NCI-H1694 (cell line): Measurements from ENCODE around the gene PSMB8.

Source experiments
- DNase-seq: peaks from one replicate; lab custom pipeline; 2025; lab: John Stamatoyannopoulos, UW

PSMB8 gene

DNA sequence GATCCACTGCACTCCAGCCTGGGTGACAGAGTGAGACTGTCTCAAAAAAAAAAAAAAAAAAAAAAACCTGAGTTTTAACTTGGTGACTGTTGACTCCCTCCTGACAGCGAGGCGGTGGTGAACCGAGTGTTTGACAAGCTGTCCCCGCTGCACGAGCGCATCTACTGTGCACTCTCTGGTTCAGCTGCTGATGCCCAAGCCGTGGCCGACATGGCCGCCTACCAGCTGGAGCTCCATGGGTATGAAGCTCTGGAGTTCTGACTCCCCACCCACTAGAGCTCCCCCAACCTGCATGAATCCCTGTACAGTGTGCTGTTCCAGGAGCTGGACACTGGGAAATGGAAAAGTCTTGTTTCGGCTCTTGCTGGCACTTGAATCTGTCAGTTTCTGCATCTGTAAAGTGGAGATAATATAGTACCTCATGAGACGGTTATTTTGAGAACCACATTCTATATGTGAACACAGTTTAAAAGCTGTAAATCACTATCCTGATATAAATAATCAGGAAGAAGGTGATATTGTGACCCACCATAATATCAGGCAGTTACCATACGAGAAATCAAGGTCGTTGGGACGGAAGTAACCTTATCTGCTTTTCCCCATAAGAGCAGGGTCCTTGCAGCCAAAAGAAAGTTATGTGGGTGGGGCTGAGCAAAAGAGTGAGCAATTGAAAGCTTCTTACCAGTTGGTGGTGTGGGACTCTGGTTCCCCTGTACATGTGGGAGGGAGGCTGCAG, 13.5 kb upstream of the PSMB8 start:
- DNase-seq = no peak

GRCh38 chr6:32855467-32856174, 11.8 kb upstream of the PSMB8 start:
- DNase-seq = no peak

DNA sequence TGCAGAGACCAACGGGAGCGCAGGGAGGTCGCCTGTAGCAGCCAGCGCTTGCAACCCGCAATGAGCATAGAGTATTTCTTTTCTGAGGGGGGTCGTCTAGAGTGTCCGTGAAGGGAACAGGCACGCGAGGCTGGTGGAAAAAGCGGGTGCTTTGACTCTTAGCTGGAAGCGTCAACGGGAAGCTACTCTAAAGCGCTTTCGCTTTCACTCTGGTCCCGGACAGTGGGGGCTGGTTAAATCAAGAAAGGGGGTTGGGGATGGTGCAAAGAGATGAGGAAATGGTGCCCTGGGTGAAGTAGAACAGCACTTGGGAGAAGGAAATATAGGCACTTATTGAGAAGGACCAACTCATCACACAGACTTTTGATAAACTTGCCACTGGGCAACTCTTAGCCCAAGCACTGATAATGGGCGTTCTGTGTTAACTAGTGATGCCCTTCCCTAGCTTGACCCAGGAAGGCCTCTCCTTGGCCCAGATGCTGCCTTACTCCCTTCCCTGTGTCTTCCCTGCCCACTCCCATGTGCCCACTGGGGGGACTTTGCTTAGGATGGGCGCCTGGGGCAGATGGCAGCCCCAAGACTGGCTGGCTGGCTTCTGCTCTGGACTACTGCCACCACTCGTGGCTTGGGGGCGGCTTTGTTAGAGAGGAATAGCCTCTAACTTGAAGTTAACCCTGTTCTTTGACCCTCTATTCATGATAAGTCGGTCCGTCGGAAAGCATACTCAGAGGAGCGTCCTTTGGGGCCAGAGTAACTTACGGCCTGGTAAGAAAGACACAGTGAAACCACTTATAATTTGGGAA, 10.7 kb upstream of the PSMB8 start:
- no peak for DNase-seq

DNA sequence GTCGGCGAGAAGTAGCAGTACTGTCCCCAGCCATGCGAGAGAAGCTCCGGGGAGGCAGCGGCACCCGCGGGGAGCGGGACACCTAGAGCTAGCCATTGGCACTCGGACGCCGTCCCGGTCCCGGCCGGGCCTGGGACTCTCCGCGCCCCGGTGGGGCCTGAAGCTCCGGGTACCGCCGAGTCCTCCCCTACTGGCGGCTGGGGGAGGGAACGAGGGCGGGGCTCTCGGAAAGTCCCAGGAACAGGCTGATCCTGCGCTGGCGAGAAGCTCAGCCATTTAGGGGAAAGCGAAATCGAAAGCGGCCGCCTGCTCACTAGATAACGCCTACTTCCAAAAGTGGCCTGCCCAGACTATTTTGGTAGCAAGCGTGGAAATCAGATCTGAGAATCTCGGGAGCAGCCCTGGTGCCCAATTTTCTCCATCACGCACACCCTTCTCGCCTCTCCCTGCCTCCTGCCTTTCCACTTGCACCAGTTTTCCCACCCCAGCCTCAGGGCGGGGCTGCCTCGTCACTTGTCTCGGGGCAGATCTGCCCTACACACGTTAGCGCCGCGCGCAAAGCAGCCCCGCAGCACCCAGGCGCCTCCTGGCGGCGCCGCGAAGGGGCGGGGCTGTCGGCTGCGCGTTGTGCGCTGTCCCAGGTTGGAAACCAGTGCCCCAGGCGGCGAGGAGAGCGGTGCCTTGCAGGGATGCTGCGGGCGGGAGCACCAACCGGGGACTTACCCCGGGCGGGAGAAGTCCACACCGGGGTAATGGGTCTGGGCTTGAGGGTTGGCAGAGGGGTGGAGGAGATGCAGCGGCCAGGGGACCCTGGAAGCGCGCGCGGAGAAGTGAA, 9.9 kb upstream of the PSMB8 start, which contains the start of the genes PSMB9 and TAP1:
Gene PSMB9 (plus strand): TSS at position 652 of the 835 bp plus-strand sequence. CDS start 38 bp downstream, at position 690.
Gene TAP1 (minus strand): TSS at position 164 of the 835 bp plus-strand sequence. CDS start 68 bp downstream, at position 96.
- peak; percentile 53 for DNase-seq

DNA sequence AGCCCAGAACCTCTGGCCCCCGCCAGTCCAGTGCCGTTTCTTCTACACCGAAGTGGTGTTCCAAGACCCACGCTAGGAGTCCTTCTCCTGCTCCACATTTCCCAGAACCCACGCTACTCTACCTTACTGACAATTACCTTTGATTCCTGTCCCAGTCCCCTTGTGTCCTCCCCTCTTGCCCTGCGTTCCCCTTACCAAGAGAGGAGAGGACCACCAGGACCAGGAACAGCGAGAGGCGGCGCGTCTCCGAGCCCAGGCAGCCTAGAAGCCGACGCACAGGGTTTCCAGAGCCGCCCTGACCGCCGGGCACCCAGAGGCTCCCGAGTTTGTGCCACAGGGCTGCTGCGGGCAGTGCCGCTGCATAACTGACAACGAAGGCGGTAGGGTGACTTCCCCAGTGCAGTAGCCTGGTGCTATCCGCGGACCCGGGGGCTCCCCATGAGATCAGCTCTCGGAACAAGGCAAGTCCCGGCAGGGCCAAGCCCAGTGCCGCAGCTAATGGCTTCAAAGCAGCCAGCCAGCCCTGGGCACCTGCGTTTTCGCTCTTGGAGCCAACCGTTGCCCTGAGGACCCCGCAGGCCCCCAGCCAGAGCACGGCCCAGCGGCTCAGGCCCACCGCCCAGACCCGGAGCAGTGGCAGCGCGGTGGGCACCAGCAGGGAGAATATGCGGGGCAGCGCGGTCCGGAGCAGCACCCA, 9.1 kb upstream of the PSMB8 start:
- DNase-seq = no peak

DNA sequence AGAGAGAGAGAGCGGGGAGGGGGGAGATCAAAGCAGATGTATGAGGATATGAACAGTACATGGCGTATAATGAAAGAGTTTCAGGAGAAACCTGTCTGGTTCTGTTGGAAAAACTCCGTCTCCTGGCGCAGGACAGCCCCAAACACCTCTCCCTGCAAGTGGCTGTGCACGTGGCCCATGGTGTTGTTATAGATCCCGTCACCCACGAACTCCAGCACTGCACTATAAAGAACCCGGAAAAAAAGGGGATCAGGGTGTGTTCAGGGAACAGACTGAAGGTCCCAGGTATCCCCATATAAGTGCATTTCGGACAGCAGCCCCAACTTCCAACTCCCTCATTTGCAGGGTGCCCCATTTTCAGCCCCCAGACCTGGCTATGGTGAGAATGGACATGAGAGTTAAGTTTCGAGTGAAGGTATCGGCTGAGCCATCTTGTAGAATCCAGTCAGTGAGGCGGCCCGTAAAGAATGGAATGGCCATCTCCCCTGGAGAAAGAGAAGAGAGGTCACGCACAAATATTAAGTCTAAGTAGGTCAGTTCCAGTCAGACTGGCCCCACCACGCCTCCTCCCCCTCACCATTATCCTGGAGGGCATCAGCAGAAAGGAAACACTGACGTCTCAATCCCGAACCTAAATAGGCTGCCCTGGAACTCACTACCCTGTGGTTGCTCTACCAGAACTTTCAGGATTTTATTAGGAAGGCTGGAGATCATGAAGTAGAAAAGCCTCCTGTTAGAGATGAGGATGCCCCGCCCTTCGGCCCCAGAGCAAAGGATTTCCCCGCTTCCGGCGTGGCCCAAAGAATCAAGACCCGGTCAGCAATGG, 8.4 kb upstream of the PSMB8 start:
- no peak for DNase-seq

GRCh38 chr6:32851025-32851424, 7.2 kb upstream of the PSMB8 start:
- DNase-seq = no peak

- DNase-seq = no peak
These were observed 5.3 kb upstream of the PSMB8 start for GRCh38 chr6:32849126-32849525.

DNA sequence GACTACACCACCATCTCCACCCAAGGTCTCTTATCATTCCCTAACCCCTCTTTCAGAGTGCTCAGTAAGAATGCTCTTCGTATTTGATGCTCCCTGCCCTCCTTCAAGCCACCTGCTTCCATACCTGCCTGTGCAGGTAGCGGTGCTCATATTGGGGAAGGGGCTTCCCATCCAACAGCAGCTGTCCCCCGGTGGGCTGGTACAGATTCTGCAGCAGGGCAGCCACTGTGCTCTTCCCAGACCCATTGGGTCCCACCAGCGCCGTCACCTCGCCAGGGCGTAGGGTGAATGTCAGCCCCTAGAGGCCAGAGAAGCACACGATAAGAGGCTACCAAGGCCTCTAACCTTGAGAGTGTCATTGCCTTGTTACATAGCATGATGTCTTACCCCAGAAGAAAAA, 3.9 kb upstream of the PSMB8 start:
- DNase-seq = no peak

GRCh38 chr6:32847004-32847403, 3.2 kb upstream of the PSMB8 start:
- DNase-seq = no peak

GRCh38 chr6:32845384-32845884, 1.6 kb upstream of the PSMB8 start:
- no peak for DNase-seq

GRCh38 chr6:32844839-32845383, 1.1 kb upstream of the PSMB8 start:
- DNase-seq = no peak

DNA sequence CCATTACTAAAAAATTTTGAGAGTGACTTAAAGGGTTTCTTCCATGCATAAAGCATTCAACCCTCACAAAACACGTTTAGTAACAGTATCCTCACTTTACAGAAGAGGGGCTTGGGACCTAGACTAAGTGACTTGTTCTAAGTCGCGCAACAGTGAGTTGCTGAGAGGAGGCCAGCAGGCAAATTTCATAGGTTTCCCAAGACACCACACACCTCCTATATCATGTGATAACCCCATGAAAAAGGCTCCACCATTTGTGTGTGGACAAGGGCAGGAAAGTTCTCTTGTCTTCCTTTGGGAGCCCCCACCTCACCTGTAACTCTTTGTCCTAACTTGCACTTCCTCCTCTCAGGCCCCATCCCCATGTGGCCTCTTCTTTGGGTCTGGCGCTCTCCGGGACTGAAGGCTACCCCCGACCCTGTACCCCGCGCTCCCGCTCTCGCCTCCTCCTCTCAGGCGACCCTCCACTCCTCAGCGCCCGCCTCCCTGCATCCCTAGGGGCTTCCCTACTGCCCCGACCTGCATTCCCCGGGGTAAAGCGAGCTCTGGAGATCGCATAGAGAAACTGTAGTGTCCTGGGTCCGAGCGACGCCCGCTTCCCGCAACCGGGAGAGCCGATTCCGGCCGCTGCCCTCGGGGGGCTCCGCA, 392 bp downstream of the PSMB8 start:
- DNase-seq = no peak

DNA sequence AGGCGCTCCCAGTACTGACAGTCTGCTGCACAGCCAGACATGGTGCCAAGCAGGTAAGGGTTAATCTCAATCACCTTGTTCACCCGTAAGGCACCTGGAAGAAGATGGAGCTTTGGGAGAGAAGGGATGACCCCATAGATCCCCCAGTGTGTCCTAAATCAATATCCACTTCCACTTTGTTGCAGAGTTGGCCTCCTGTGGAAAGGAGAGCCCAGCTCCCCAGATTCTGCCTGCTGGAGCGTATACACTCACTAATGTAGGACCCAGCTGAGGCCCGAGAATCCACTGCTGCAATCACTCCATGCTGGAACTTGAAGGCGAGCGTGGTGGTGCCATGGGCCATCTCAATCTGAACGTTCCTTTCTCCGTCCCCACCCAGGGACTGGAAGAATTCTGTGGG, 1.2 kb downstream of the PSMB8 start:
- no peak for DNase-seq

DNA sequence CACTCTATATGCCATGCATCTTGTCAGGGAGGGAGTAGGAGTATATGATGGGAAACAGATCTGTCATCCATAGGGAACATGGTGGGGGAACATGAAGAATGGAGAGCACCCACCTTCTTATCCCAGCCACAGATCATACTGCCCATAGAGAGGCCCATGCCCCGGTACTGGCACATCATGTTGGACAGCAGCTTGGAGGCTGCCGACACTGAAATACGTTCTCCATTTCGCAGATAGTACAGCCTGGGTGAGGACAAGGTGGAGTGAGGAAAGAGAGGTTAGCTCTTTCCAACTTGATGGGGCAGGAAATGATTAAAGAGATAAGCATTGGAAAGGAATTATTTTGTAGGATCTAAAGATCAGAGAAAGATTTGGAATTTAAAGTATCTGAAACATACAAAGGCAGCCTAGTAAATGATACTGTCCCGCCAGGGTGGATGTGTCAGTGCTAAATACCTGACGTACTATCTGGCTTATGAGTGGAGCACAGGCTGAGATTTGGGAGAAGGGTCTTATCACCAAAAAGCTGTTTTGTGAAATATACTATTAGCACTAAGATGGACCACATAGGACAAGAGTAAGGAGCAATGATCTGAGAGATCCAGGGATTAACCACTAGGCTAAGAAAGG, 1.7 kb downstream of the PSMB8 start:
- DNase-seq = no peak

DNA sequence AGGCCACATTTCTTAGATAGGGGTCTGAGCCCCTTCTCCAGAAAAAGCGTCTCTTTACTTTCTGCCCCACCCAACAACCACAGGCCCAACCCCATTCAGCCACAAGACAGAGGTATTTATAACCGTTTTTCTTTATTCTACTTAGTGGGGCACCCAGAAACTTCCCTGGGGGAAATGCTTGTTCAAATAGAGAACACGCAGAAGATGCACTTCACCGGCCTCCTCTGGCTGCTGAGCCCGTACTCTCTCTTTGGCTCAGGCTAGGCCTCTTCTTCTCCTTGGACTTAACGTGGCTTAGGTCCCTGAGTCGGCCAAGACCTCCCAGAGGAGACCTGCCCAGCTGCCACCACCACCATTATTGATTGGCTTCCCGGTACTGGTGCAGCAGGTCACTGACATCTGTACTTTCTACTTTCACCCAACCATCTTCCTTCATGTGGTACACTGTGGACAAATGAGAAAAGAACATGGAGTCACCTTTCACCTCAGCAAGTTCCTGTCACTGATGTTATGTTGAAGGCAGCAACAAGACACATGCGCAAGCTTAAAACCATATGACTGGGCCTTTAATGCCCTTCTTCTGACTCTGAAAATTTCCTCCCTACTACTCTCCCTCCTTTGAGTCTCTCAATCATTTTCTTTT, 3.1 kb downstream of the PSMB8 start:
- DNase-seq = no peak

GRCh38 chr6:32839356-32839755, 4.5 kb downstream of the PSMB8 start:
- DNase-seq = no peak
